SK-N-SH (cell line): ENCODE results near the gene TFAP2A.

Source experiments
- CHD2 ChIP-seq: fragments of 150-350 bp; IDR thresholded peaks from 2 replicates; pipeline ENCODE4 v1.6.1; 2018; ENCODE audit warnings: low read length; ENCODE audit not compliant: partially characterized antibody
- CTCF ChIP-seq: fragments of 200-600 bp; sonication (generic); IDR thresholded peaks from 2 replicates; pipeline ENCODE4 v1.6.1; 2017; ENCODE audit warnings: antibody characterized with exemption, mild to moderate bottlenecking, moderate library complexity
- EZH2phosphoT487 ChIP-seq: fragments of 200-600 bp; sonication (generic); IDR thresholded peaks from 2 replicates; pipeline ENCODE4 v1.6.1; 2017; ENCODE audit warnings: low read depth, mixed run types, mild to moderate bottlenecking, antibody characterized with exemption, moderate library complexity, borderline replicate concordance
- IRF3 ChIP-seq: fragments of 150-350 bp; IDR thresholded peaks from 2 replicates; pipeline ENCODE4 v1.6.1; 2016; ENCODE audit warnings: mild to moderate bottlenecking, low read depth, low read length
- JUND ChIP-seq: IDR thresholded peaks from 2 replicates; pipeline ENCODE4 v1.4.0; 2012
- NRF1 ChIP-seq: IDR thresholded peaks from 2 replicates; pipeline ENCODE4 v1.6.1; 2012; ENCODE audit warnings: low read depth, mild to moderate bottlenecking, low read length
- POLR2AphosphoS5 ChIP-seq: IDR thresholded peaks from 2 replicates; pipeline ENCODE4 v1.6.1; 2012; ENCODE audit warnings: low read depth, low read length
- RCOR1 ChIP-seq: fragments of 150-350 bp; IDR thresholded peaks from 2 replicates; pipeline ENCODE4 v1.6.1; 2017; ENCODE audit warnings: antibody characterized with exemption, low read length
- REST ChIP-seq: IDR thresholded peaks from 2 replicates; pipeline ENCODE4 v1.6.1; 2012; ENCODE audit warnings: mild to moderate bottlenecking, low read depth, low read length, moderate library complexity
- SIN3A ChIP-seq: IDR thresholded peaks from 2 replicates; pipeline ENCODE4 v1.6.1; 2012; ENCODE audit warnings: low read depth, mild to moderate bottlenecking, low read length, moderate library complexity, borderline replicate concordance
- SMC3 ChIP-seq: IDR thresholded peaks from 2 replicates; pipeline ENCODE4 v1.6.1; 2012; ENCODE audit warnings: low read depth, low read length, improper control_type of control experiment
- TAF1 ChIP-seq: IDR thresholded peaks from 2 replicates; pipeline ENCODE4 v1.6.1; 2012; ENCODE audit warnings: low read depth, mild to moderate bottlenecking, low read length, moderate library complexity, borderline replicate concordance

GRCh38 chr6:10411971-10412460 lies 2.9 kb downstream of the TFAP2A start:
- TF ChIP-seq REST (no peak), CHD2 (no peak), TAF1 (no peak), CTCF (no peak), IRF3 (no peak), EZH2phosphoT487 (no peak; the same call in 1 of the 2 replicates), JUND (no peak), SIN3A (no peak), POLR2AphosphoS5 (no peak), RCOR1 (no peak), SMC3 (no peak), NRF1 (no peak)
